ENCODE results near the gene ARFGEF2. TPM values are rescaled to one million over a fixed set of nuclear protein-coding genes. Genes with fewer than 3 reads are reported as not detected.

Gene ARFGEF2
- total and polyA plus RNA-seq, 2 of the 8 experiments (the other 6 are each of a cell fraction or from before 2014, with no cell fraction given) = 8.1 to 21.8 TPM

DNA sequence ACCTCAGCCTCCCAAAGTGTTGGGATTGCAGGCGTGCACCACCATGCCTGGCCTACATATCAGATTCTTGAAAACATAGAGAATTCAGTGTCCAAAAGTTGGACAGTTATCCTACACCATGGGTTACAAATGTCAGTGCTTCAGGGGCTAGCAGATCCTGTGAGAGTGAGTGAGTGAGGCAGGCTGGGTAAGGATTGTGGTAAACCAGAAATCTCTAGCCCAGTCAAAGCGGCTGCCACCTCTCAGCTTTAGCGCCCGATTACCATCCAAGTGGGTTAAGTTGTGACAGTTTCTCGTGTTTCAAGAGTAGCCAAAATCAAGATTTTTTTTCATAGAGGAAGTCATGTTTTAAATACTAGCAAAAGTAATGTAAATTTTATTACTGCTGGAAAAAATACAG lies 102.7 kb downstream of the ARFGEF2 start:
- H4K91ac ChIP-seq (replicated peaks; ENCODE audit: insufficient read length, low read length) = no peak overlapping the region
- H3K4me1 ChIP-seq (replicated peaks in 1 of 4; ENCODE audit: control insufficient read depth in 3 of 4, insufficient read depth in 4 of 4, low read length in 3 of 4) = no peaks in the 10 kb centered on the region
- H3K18ac ChIP-seq (ENCODE audit: extremely low read depth, low read length) = no peak overlapping the region
- no peak overlapping the region for H2BK5ac ChIP-seq (ENCODE audit: low read depth, low read length)
- H2AFZ ChIP-seq (ENCODE audit: low read length) = no peak overlapping the region
- POLR2A ChIA-PET (ENCODE audit: partially characterized antibody) = interaction anchor here (0.6 to 2.7 kb wide), 2 partner anchors 23 to 258 kb away, joined by 3 to 11 read pairs; partner anchors contain the start of gene CSE1L
- no peaks in the 10 kb centered on the region for H3K79me2 ChIP-seq (ENCODE audit: control insufficient read depth in 1 of 2, insufficient read depth in 2 of 2, low read length in 2 of 2)
- no peaks in the 10 kb centered on the region for H3K23me2 ChIP-seq (ENCODE audit: low read depth, low read length)
- no peak overlapping the region for H3K4ac ChIP-seq (replicated peaks; ENCODE audit: insufficient read length, low read depth, low read length)
- H2AK5ac ChIP-seq (ENCODE audit: low read depth, low read length) = no peak overlapping the region
- WGBS, 2 experiments (ENCODE audit: extremely low coverage in 1 of 2, insufficient coverage in 1 of 2, insufficient read length in 1 of 2, insufficient replicate concordance in 2 of 2, low coverage in 1 of 2, low lambda C conversion rate in 2 of 2, missing lambda C conversion rate in 1 of 2) = 96% methylated on average over 5 of the region's 5 CpGs; no CpG with 5 or more reads in 1 of the 2 experiments
- no peak overlapping the region for H3K4me3 ChIP-seq (ENCODE audit: extremely low read depth in 1 of 4, insufficient read depth in 2 of 4, low read depth in 3 of 4, low read length in 4 of 4)
- H3K79me1 ChIP-seq (ENCODE audit: low read depth, low read length) = 0 out of 2 replicates have a peak, but pooled peaks cover 2% of the 10 kb centered on the region
- H3K27ac ChIP-seq (ENCODE audit: low read depth, low read length) = no peak overlapping the region
- no peak overlapping the region for H4K8ac ChIP-seq (ENCODE audit: extremely low read depth, insufficient read depth, low read length)
- no peak overlapping the region for H3K23ac ChIP-seq (ENCODE audit: insufficient read length)
- peaks cover 0 to 2% of the 10 kb centered on the region in 2 experiments for H4K20me1 ChIP-seq (replicated peaks in 1 of 2; ENCODE audit: control insufficient read depth in 1 of 2, insufficient read depth in 2 of 2, low read length in 2 of 2)
- no peak overlapping the region for H3K9ac ChIP-seq (replicated peaks in 1 of 4; ENCODE audit: extremely low read depth in 1 of 4, low read depth in 3 of 4, low read length in 3 of 4)
- H3K56ac ChIP-seq (replicated peaks; ENCODE audit: insufficient read length, low read depth, low read length) = no peak overlapping the region
- H4K5ac ChIP-seq (ENCODE audit: insufficient read length, low read depth, low read length) = no peak overlapping the region
- H3K14ac ChIP-seq (ENCODE audit: insufficient read length) = no peak overlapping the region
- peaks cover 0 to 49% (median 21%) of the 10 kb centered on the region in 4 experiments; a peak in 6 of 8 replicates for H3K36me3 ChIP-seq (ENCODE audit: control insufficient read depth in 2 of 4, insufficient read depth in 4 of 4, low read length in 3 of 4)
- H2BK12ac ChIP-seq (ENCODE audit: low read depth, low read length) = no peak overlapping the region
- H3K4me2 ChIP-seq (ENCODE audit: insufficient read depth in 1 of 2, low read depth in 2 of 2, low read length in 2 of 2) = no peak overlapping the region
- no peaks in the 10 kb centered on the region for H3K27me3 ChIP-seq (replicated peaks in 1 of 4; ENCODE audit: control insufficient read depth in 3 of 4, extremely low read depth in 1 of 4, insufficient read depth in 3 of 4, low read length in 3 of 4)
- DNase-seq (ENCODE audit: low read depth in 1 of 2, low spot score in 2 of 2) = no peak
- no peaks in the 10 kb centered on the region for H3K9me3 ChIP-seq (ENCODE audit: insufficient read depth in 2 of 2, low read depth in 1 of 2, low read length in 1 of 2)
- TF ChIP-seq, protein P1, sequence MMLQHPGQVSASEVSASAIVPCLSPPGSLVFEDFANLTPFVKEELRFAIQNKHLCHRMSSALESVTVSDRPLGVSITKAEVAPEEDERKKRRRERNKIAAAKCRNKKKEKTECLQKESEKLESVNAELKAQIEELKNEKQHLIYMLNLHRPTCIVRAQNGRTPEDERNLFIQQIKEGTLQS (IDR thresholded peaks at IDR 0.05; ENCODE audit: insufficient read depth, low read depth, low read length) = no peak
- no peak overlapping the region for H2BK20ac ChIP-seq (ENCODE audit: low read length)
- H2BK15ac ChIP-seq (ENCODE audit: low read length) = no peak overlapping the region
- CTCF ChIA-PET (ENCODE audit: partially characterized antibody) = interaction anchor here (1.7 kb wide), 1 partner anchor 193 kb away, joined by 5 read pairs; no protein-coding TSS in a partner anchor
- no peak for FAIRE-seq
- no peak overlapping the region for H2BK120ac ChIP-seq (replicated peaks; ENCODE audit: low read depth, low read length)

Data from H1 (cell line).